DOHH2 (cell line): ENCODE data around the gene DAGLA.

ENCODE experiments used
- CTCF ChIP-seq: fragments of 200-600 bp; sonication (generic); IDR thresholded peaks from one replicate; pipeline ENCODE4 v1.5.1; 2014; ENCODE audit warnings: antibody characterized with exemption, mild to moderate bottlenecking, low read depth, low read length; ENCODE audit not compliant: poor library complexity, severe bottlenecking
- EZH2phosphoT487 ChIP-seq: fragments of 200-600 bp; sonication (generic); IDR thresholded peaks from 2 replicates; pipeline ENCODE4 v1.6.1; 2017; ENCODE audit warnings: borderline replicate concordance, mild to moderate bottlenecking, antibody characterized with exemption, low read length, moderate library complexity, mixed read lengths

DNA sequence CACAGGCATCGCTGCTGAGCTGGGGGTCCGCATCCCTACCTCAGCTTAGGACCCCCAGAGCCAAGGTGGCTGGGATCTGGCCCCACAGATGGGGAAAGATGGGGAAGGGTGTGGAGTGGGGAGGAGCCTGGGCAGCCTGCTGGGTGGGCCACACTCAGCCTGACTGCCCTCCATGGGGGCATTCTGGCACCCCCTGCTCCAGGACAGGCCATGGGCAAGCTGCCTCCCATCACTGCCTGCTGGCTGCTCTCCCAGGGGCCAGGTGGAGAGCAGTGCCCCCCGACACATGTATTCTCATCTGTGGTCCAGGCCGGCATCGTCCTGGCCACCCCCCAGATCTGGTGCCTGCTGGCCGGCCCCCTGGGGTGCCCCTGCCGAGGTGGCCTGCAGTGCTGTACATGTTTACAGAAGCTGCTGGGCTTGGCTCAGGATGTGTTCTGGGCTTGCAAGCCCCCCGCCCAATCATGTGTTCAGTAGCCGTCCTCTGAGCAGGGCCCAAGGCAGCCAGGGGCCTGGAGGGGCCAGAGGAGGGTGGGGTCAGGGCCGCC is 64.5 kb downstream of the DAGLA start:
- no peak for TF ChIP-seq CTCF
- no peak for TF ChIP-seq EZH2phosphoT487
